HG03139 (cell line): Measurements from ENCODE around the gene RYR2.
A peak's percentile ranks its signal among the peaks of the same experiment; 100 is the strongest.

ENCODE experiments used
- ATAC-seq: cut with Tn5 transposase; IDR thresholded peaks from one replicate; pipeline ENCODE4 v1.9.1; 2021; ENCODE audit not compliant: unreplicated experiment

RYR2 gene

DNA sequence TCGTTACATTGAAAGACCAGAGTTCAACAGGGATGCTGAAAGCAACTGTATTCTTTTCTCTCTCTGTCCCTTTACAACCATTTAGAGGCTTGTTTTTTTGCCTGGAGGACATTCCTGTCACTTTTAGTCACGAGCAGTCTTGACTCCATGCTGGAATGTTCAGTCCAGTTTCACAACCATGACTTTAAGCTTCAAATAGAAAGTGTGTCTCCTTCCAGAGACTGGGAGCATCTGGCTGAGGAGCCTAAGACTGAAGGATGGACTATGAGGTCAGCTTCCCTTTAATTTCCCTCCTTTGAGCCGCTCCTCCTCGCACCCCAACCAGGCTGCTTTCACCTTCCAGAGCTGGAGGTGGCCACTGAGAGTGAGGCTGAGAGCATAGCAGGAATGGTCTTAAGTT, 10.5 kb upstream of the RYR2 start:
- no peak for ATAC-seq

DNA sequence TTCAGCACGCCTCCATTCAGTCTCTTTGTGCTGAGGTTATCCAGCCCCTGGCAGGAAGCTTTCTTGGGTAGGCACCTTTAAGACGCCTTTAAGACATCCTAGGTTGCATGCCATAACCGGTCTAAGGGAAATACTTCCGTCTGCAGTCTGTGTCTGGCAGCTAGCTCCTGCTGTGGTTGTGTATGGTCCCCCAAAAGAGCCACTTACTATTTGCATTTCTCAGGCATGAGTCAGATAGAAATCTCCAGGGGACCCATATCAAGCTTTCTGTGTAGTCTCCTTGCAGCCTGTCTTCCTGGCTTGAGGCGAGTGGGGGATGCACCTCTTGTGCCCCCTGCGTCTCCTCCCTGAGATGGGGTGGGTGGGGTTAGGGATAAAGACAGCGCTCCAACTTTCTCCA, 10.0 kb upstream of the RYR2 start:
- ATAC-seq: peak; percentile 80

DNA sequence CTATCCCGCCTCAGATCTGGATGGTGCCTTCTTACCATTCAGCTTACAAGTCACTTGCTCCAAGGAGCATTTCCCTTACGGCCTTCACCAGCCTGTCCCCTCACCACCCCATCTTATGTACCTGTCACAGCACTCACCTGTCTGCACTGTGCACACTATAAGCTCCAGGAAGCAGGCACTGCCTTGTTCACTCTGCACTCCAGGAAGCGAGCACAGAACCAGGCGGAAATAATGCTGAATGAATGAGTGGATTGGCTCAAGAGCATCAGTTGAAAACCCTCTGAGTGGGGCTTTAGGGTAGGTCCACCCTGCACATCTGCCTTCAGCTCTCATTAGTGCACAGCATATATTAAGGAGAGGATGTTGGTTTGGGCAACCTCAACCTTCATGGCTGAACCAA, 8.9 kb upstream of the RYR2 start:
- no peak for ATAC-seq

DNA sequence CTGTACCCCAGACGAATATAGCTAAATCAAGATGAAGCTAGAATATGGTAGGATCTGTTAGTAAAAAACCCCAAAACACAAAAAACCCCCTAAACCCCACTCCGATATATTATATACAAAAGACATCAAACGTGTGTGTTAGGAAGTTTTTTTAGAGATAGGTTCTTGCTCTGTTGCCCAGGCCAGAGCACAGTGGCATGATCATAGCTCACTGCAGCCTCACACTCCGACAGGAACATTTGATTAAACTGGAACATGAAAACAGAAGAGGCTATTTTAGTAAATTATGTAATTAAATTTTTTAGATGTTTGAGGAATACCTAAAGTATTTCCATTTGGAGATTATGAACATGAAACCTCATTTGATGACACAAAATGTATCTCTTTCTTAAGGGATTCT, 8.2 kb upstream of the RYR2 start:
- ATAC-seq: no peak

DNA sequence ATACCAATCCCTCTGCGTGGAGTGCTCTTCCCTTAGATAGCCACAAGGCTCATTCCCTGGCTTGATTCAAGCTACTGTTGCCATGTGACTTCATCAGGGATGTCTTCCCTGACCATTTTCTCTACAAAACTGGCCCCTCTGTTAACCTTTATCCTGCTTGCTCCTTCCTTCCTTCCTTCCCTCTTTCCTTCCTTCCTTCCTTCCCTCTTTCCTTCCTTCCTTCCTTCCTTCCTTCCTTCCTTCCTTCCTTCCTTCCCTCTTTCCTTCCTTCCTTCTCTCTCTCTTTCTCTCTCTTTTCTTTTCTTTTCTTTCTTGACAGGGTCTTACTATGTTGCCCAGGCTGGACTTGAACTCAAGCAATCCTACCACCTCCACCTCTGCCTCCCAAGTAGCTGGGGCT, 6.2 kb upstream of the RYR2 start:
- ATAC-seq: no peak

DNA sequence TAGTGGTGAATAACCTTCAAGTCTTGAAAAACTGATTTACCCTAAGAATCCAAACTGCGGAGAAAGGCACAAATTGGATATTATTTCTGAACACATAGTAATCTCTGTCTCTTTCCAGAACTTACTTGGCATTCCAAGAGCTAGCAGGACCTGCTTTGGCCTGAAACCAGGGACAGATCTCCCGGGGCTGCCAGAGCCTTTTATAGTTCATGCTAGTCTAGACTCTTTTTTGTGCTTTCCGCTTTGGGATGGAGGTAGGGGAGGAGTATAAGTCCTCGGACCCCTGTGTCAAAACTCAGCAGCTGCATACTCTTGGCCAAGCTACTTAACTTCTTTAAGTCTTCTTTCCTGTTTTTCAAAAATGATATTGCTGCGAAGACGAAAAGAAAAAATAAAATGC, 3.8 kb upstream of the RYR2 start:
- no peak for ATAC-seq

DNA sequence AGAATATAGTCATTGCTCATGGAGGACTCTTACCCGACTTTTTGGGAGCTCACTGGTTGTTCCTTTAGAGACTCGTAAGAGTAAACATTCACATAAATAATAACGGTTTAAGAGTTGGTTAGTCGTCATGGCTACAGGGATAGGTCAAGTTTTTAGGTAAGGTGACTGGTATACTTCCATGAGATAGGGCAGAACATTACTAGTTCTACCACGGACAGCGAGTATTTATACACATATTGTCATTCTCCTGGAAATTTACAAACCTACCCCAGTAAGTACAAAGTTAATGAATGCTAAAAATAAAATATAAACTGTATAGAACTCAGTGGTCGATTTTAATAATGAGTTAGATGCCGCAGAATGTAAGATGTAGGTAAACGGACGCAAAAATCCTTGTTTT, 1.2 kb upstream of the RYR2 start:
- no peak for ATAC-seq

DNA sequence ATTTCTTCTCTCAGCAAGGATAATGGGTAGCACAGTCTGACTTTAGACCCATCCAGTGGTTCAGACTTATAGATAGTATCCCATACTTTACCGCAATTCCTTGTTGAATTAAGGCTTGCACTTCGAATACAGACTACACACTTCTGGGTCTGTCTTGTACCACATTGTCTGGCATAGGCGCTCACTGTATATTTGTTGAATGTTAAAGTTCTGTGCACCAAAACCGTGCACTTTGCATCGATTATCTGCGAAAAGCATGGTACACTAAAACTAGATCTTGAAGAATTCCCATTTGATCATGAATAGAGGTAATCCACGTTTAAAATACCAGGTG, 556 bp upstream of the RYR2 start:
- no peak for ATAC-seq

DNA sequence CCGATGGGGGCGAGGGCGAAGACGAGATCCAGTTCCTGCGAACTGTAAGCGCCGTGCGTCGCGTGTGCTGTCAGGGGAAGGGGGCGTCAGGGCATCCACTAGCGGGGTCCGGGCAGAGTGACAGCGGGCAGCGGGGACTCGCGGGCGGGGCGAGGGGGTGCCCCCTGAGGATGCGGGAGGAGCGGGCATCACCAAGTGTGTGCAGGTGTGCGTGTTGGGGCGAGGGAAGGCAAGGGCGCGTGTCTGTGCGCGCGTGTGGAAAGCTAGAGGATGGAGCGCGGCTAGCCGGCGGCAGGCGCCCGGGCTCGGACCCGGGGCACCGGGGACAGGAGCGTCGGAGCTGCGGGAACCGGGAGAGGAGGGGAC, 525 bp downstream of the RYR2 start:
- no peak for ATAC-seq

DNA sequence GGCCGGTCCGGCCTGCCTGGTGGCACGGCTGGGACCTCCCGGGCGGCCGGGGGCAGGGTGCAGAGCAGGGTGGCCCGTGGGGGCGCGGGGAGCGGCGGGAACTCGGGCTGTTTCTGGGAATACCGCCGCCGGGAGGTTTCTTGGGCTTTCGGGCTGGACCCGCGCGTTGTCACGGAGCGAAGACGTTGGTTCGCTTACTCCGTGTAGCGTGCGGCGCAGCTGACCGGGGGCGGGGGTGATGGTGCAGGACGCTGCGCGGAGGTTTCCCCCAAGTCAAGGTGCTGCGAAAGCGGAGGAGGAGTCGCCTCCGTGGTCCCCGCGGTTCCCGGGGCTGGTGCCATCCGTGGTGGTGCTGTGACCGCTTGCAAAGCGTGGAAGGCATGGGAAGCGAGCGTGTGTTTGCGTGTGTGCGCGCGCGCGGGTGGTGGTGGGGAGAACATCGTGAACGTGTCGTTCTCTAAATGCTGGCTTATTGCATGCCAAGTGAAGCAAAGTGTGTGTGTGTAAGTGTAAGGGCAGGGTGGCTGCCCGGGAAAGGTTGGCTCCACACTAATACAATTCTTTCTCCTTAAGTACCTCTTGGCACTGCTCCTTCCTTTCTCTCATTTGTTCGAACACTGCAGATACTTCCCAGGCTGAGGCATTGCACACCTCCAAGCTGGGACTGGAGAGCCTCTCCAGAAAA, 1.1 kb downstream of the RYR2 start:
- ATAC-seq: no peak

DNA sequence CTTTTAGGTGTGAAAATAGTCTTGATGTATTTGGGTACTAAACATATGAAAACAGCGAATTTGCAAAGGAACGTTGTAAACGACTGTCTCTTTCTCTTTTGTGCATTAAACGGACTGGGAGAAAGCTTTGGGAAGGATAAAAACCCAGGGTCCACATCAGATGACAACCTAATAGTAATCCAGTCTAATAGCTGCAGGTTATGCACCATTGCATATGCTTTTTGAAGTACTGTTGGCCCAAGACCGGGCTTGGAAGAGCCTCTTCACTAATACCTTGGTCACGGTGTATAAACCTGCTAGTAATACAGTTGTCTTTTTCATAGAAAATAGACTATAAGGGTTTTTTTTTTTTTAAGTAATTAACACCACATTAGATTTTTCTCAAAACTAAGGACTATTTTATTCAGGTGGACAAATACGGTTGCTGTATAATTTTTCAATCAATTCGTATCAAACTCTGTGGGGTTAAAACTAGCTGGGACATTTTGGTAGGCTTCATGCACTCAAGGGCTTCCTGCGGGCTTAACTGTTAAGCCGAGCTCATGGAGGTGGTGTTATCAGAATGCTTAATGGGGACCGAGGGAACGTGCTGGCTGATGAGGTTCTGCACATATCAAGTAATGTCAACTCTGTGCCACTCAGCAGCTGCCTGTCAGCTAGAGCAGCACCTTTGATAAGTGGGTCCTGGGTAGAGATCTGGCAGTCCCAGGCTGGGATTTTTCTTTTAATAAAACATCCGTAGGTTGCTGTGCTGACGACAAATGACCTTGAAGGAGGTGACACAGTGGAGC, 2.1 kb downstream of the RYR2 start:
- no peak for ATAC-seq

DNA sequence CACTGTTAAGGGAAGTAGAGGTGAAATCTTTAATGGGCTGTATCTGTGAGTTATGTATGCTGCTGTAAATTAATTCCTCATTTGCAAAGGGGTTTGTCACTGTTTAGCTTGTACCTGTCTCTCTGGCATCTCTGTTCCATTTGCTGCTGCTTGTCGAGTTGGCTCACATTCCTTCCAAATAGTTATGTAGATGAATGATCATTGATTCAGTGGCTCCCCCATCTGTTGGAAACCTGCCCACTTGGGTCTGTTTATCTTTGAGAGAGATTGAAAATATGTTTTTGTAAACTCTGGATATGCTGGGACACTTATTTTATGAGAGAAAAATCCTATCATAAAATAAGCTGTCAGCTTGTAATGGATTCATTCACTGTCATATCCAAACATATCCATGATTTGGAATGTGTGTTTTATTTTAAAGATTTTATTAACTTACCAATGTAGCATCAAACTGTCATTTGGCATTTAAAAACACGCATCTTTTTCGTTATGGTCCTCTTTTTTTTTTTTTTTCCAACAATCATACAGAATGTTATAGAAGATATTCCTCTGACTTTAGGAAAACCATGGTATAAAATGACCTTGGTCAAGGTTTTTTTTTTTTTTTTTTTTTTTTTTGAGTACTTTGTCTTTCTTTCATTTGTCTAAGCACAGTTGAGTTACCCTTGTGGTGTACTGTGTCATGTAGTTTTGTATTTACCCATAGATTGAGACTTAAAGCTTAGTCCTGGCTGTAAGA, 3.5 kb downstream of the RYR2 start:
- ATAC-seq: no peak

DNA sequence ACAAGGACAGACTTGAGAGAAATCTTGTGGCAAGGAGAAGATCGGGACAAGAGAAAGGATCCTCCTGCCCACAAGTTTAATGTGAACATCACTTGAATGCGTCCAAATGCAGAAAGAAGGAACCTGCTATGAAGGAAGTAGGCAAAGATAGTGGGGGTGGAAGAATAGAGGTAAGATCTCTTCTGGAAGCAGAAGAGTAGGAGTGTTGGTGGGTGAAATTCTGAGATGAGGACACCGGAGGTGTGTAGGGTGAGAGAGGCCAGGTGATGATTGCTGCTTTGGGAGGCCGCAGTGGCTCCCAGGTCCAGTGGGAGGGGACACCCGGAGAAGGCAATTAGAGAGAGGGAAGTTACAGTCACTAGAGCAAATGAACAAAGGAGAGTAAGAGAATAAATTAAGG, 6.8 kb downstream of the RYR2 start:
- no peak for ATAC-seq

DNA sequence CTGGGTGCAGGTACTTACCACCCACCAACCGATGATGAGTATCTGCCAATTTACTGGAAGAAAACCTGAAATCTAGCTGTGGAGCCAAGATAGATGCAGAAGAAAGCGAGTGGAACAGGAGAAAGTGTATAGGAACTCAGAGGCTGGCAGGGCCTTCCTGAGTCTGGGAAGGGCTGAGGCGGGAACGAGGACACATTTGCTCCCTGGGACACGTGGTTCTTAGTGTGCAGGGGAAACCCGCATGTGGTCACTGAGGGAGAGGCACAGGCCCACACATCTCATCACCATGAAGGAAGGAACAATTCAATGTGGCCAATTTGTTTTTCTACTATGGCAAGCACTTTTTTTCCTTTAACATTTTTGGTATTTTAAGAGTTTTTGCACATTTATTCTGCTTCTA, 8.2 kb downstream of the RYR2 start:
- ATAC-seq: no peak

DNA sequence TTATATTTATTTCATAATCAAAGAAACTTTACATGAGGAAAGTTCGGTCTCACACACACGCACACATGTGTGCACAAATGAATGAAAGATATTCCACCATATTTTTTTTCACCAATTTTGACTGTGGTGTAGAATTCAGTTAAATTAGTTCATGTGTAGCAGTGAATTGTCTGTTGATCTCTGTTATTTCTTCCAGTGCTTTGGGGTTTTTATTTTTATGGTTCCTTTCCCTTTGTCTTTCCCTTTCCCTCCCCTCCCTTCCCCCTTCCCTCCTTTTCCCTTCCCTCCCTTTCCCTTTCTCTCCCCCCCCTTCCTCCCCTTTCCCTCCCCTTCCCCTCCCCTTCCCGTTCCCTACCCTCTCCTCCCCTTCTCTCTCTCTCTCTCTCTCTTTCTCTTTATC, 8.9 kb downstream of the RYR2 start:
- ATAC-seq: no peak

DNA sequence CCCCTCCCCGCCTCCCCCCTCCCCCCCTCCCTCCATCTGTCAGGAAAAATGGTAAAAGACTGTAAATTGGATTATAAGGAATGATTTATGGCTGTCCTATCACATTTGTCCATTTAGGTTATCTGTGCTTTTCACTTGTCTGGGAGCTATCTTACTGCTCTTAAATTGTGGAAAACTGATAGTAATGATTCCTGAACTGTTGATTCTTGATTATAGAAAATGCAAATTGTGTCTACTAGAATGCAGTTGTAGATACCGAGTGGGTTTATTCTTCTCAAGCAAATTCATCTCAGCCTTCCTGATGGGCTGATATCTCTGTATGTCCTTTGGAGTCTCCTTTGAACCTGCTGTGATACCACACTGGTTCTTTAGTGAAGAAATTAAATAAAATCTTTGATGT, 12.3 kb downstream of the RYR2 start:
- ATAC-seq: no peak

DNA sequence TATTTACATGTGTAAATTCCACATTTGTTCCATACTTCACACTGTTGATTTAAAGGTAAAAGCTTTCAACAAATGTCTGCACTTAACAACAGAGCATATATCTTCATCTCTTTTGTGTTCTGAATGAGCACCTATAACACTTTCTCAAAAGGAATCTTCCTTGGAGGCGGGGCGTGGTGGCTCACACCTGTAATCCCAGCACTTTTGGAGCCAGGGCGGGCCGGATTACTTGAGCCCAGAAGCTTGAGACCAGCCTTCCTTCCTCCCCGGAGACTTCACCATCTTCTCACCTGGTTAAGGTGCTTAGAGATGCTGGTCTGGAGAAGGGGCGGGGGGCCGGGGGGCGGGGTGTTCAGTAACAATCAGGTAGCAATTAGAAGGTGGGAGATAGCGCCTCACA, 16.5 kb downstream of the RYR2 start:
- ATAC-seq: no peak

DNA sequence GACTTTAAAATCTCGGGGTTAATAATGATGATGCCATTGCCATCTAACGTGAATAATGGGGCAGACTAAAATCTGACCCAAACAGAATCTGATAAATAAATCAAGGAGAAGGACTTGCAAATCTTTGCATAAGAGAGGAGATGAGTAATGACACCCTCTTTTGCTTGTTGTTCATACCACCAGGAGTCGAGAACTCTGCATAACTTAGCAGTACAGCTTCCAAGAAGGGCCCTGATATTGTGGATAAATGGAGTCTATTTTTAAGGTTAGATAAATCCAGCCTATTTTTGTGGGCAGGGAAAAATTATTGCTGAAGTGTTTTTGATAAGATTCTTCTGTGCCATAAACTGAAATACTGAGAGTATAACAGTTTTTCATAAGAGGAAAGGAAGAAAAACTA, 17.3 kb downstream of the RYR2 start:
- ATAC-seq: no peak

DNA sequence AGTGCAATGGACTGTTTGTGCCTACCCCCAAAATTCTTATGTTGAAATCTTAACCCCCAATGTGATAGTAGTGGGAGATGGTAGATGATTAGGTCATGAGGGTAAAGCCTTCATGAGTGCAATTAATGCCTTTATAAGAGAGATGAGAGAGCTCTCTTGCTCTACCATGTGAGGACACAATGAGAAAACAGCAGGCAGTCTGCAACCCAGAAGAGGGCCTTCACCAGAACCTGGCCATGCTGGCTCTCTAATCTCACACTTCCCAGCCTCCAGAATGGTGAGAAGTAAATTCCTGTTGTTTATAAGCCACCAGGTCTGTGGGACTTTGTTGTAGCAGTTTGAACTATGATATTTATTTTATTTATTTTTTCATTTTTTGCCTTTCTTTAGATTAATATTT, 21.0 kb downstream of the RYR2 start:
- ATAC-seq: no peak

DNA sequence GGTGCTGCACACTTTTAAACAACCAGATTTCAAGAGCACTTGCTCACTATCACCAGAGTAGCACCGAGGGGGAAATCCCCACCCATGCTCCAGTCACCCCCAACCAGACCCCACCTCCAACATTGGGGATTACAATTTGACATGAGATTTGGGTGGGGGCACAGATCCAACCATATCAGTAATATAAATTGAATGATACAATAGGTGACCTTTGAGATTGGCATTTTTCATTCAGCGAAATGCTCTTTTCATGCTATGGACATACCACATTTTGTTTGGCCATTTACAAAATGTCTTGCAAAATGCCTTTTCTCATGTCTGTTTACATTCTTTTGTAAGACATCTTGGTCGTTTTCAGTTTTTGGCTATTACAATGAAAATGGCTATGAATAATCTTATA, 23.9 kb downstream of the RYR2 start:
- no peak for ATAC-seq

DNA sequence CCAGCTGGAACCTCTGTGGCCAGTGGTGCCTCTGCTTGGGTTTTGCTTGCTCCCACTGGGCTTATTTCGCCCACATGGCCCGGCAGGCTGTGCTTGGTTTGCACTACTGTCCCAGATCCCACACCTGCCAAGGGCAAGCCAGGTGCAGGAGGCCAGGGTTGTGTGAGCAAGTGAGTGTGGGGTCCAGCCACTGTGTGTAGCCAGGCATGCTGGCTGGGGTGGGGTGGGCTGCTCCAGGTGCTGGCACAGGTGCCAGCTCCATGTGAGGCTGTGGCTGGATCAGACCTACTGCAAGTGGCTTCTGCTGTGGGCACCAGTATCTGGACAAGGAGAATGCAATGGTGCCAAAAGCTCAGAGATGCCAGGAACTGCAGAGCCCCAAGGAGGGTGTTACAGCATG, 28.5 kb downstream of the RYR2 start:
- ATAC-seq: no peak

DNA sequence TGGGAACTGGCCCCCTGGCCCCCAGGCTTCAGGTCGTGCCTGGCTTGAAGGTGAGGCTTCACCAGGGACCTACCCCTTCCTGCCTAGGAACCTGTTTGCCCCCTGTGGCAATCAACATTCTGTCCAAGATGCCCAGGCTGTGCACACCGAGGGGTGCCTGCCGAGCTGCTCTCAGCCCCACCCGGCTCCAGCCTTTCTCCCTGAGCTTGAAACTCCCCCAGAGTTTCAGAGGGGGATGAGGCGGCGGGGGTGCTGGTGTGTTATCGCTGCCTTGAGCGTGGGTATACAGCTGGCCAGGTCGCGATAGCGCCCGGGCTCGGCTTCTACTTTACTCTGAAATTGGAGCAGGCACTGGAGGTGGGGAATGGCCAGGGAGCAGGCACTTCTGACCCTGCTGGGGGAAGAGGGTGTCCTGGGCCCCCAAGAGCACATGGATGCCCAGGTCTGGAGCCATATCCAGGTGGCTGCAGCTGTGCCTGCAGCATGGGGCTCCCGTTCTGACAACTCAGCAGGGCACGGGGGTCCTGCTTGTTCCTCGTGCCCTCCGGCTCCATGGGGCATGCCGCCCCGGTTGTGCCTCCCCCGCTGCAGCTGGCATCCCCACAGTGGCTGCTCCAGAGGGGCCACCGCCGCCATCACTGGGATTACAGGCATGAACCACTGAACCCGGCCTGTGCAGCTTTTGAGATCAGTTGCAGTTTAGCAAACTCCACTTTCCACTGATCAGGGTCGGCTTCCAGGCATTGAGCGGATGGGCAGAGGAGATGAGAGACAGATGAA, 29.8 kb downstream of the RYR2 start:
- no peak for ATAC-seq
